Endothelial cell of umbilical vein (primary cell): ENCODE results near the gene TMEM191B.
"Not testable (repeated sequence)": the region's sequence is repeated elsewhere in the genome, so short reads cannot be mapped to it uniquely, and the experiment has no call there.

Experiments
- CTCF ChIP-seq, 2 donors: IDR thresholded peaks; 1 replicate in 1 of 2; 2 replicates in 1 of 2; pipeline ENCODE4 v1.5.1; 2011; ENCODE audit warnings: low read length in 2 of 2, mild to moderate bottlenecking in 2 of 2, moderate library complexity in 2 of 2, control low read depth in 1 of 2, inconsistent platforms in 1 of 2, low read depth in 1 of 2; ENCODE audit not compliant: insufficient read depth in 1 of 2; ENCODE audit errors: extremely low read depth in 1 of 2
- EZH2 ChIP-seq: IDR thresholded peaks from 2 replicates; pipeline ENCODE4 v1.6.1; 2012; ENCODE audit warnings: borderline replicate concordance, low read depth, mild to moderate bottlenecking, moderate library complexity, low read length, inconsistent platforms; ENCODE audit not compliant: severe bottlenecking
- FOS ChIP-seq: IDR thresholded peaks from 2 replicates; pipeline ENCODE4 v1.6.1; 2011; ENCODE audit warnings: mild to moderate bottlenecking, low read length, moderate library complexity, borderline replicate concordance; ENCODE audit not compliant: insufficient read depth
- MYC ChIP-seq: IDR thresholded peaks from one replicate; pipeline ENCODE4 v1.6.1; 2011; ENCODE audit warnings: mild to moderate bottlenecking, low read depth, low read length
- POLR2A ChIP-seq: IDR thresholded peaks from 2 replicates; pipeline ENCODE4 v1.6.1; 2012; ENCODE audit warnings: low read depth, mild to moderate bottlenecking, control low read depth, low read length
- POLR2AphosphoS5 ChIP-seq: IDR thresholded peaks from 2 replicates; pipeline ENCODE4 v1.6.1; 2012; ENCODE audit warnings: low read depth, mild to moderate bottlenecking, control low read depth, low read length, moderate library complexity; ENCODE audit not compliant: insufficient read depth
- TF ChIP-seq, protein P1 (sequence below): IDR thresholded peaks from 2 replicates; pipeline ENCODE4 v1.6.1; 2011; ENCODE audit not compliant: insufficient read depth, insufficient read length

- TF ChIP-seq CTCF (IDR thresholded peaks at IDR 0.05; ENCODE audit: extremely low read depth in 1 of 2, insufficient read depth in 1 of 2, low read depth in 1 of 2, low read length in 2 of 2); POLR2A; POLR2AphosphoS5; EZH2; MYC; FOS: not testable (repeated sequence)
- TF ChIP-seq, protein P1, sequence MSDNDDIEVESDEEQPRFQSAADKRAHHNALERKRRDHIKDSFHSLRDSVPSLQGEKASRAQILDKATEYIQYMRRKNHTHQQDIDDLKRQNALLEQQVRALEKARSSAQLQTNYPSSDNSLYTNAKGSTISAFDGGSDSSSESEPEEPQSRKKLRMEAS, result not testable (repeated sequence)
These were observed 4.8 kb upstream of the TMEM191B start for GRCh38 chr22:18522762-18523161.
